Neural progenitor cell (in vitro differentiated cells): ENCODE data around the gene EXOSC7.

Experiments used
- EZH2 ChIP-seq: fragments of 200-600 bp; sonication (generic); IDR thresholded peaks from 2 replicates; pipeline ENCODE4 v1.6.1; 2017; ENCODE audit warnings: antibody characterized with exemption, mild to moderate bottlenecking, moderate library complexity
- TF ChIP-seq, protein P1 (sequence below): fragments of 200-600 bp; sonication (generic); IDR thresholded peaks from 2 replicates; pipeline ENCODE4 v1.5.1; 2017; ENCODE audit warnings: antibody characterized with exemption, mild to moderate bottlenecking

- TF ChIP-seq, protein P1, sequence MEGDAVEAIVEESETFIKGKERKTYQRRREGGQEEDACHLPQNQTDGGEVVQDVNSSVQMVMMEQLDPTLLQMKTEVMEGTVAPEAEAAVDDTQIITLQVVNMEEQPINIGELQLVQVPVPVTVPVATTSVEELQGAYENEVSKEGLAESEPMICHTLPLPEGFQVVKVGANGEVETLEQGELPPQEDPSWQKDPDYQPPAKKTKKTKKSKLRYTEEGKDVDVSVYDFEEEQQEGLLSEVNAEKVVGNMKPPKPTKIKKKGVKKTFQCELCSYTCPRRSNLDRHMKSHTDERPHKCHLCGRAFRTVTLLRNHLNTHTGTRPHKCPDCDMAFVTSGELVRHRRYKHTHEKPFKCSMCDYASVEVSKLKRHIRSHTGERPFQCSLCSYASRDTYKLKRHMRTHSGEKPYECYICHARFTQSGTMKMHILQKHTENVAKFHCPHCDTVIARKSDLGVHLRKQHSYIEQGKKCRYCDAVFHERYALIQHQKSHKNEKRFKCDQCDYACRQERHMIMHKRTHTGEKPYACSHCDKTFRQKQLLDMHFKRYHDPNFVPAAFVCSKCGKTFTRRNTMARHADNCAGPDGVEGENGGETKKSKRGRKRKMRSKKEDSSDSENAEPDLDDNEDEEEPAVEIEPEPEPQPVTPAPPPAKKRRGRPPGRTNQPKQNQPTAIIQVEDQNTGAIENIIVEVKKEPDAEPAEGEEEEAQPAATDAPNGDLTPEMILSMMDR = no peak
- TF ChIP-seq EZH2 = no peak
Observed at GRCh38 chr3:44931791-44932190, 44.3 kb upstream of the EXOSC7 start.
